GM23338 (cell line): ENCODE measurements around the gene ABI2. TPM values are rescaled to one million over a fixed set of nuclear protein-coding genes. Genes with fewer than 3 reads are reported as not detected.
A peak's percentile ranks its signal among the peaks of the same experiment; 100 is the strongest.

ENCODE experiments used
- ATAC-seq: fragments of 200-7000 bp; cut with Tn5 transposase; 3 replicates; pipeline ENCODE4 v1.9.1; 2020
- DNase-seq: peaks from one replicate; pipeline ENCODE4 v3.0.0-alpha.2; 2015; ENCODE audit warnings: low spot score
- H2AFZ ChIP-seq: fragments of 200-600 bp; sonication (generic); 2 replicates; pipeline ENCODE4 v1.8.0; 2016; ENCODE audit warnings: antibody characterized with exemption, mild to moderate bottlenecking, moderate library complexity
- H3F3A ChIP-seq: fragments of 200-600 bp; sonication (generic); replicated peaks from 2 replicates; pipeline ENCODE4 v1.8.0; 2017; ENCODE audit warnings: antibody characterized with exemption, mixed run types, low read depth
- H3K27ac ChIP-seq: fragments of 200-600 bp; sonication (generic); 2 replicates; pipeline ENCODE4 v1.6.1; 2016; ENCODE audit warnings: low read depth
- H3K27me3 ChIP-seq: fragments of 200-600 bp; sonication (generic); 2 replicates; pipeline ENCODE4 v1.8.0; 2016; ENCODE audit warnings: mild to moderate bottlenecking, mixed run types, moderate library complexity; ENCODE audit not compliant: insufficient read depth
- H3K36me3 ChIP-seq: fragments of 200-600 bp; sonication (generic); 2 replicates; pipeline ENCODE4 v1.8.0; 2016; ENCODE audit warnings: mild to moderate bottlenecking; ENCODE audit not compliant: insufficient read depth
- H3K4me1 ChIP-seq: fragments of 200-600 bp; sonication (generic); 2 replicates; pipeline ENCODE4 v1.8.0; 2016; ENCODE audit warnings: mild to moderate bottlenecking, moderate library complexity; ENCODE audit not compliant: insufficient read depth
- H3K4me2 ChIP-seq: fragments of 200-600 bp; sonication (generic); 2 replicates; pipeline ENCODE4 v1.7.1; 2017; ENCODE audit warnings: mixed run types
- H3K4me3 ChIP-seq: fragments of 200-600 bp; sonication (generic); 2 replicates; pipeline ENCODE4 v1.6.1; 2016; ENCODE audit warnings: mixed run types
- H3K79me2 ChIP-seq: fragments of 200-600 bp; sonication (generic); replicated peaks from 2 replicates; pipeline ENCODE4 v1.8.0; 2017; ENCODE audit warnings: mild to moderate bottlenecking; ENCODE audit not compliant: insufficient read depth
- H3K9me2 ChIP-seq: fragments of 200-600 bp; sonication (generic); 2 replicates; pipeline ENCODE4 v1.8.0; 2017; ENCODE audit not compliant: insufficient read depth
- H4K20me1 ChIP-seq: fragments of 200-600 bp; sonication (generic); replicated peaks from 2 replicates; pipeline ENCODE4 v1.8.0; 2017; ENCODE audit warnings: mild to moderate bottlenecking; ENCODE audit not compliant: insufficient read depth
- H3K27ac Mint-ChIP-seq: 2 replicates; pipeline ENCODE4 v1.8.0; 2020; ENCODE audit warnings: inconsistent platforms, mild to moderate bottlenecking, moderate library complexity, mixed read lengths
- H3K27me3 Mint-ChIP-seq: 3 replicates; pipeline ENCODE4 v1.8.0; 2022; ENCODE audit warnings: low read depth, mild to moderate bottlenecking, moderate library complexity, mixed read lengths, inconsistent platforms; ENCODE audit not compliant: insufficient read depth, poor library complexity
- H3K36me3 Mint-ChIP-seq: 3 replicates; pipeline ENCODE4 v1.8.0; 2021; ENCODE audit warnings: low read depth, mild to moderate bottlenecking, inconsistent platforms, moderate library complexity, mixed read lengths
- H3K4me1 Mint-ChIP-seq: 3 replicates; pipeline ENCODE4 v1.8.0; 2020; ENCODE audit warnings: mild to moderate bottlenecking, inconsistent platforms, mixed read lengths
- H3K4me3 Mint-ChIP-seq: 3 replicates; pipeline ENCODE4 v1.8.0; 2021; ENCODE audit warnings: moderate library complexity, mild to moderate bottlenecking, inconsistent platforms, mixed read lengths
- H3K9me3 Mint-ChIP-seq: 3 replicates; pipeline ENCODE4 v1.8.0; 2020; ENCODE audit warnings: moderate library complexity, mild to moderate bottlenecking, inconsistent platforms, mixed read lengths
- CREB1 ChIP-seq: fragments of 250-450 bp; sonication (Bioruptor Pico); IDR thresholded peaks from 2 replicates; pipeline ENCODE4 v1.5.0; 2020; ENCODE audit warnings: low read depth, mild to moderate bottlenecking, moderate library complexity
- EZH2 ChIP-seq: fragments of 200-600 bp; sonication (generic); IDR thresholded peaks from one replicate; pipeline ENCODE4 v1.8.0; 2017; ENCODE audit warnings: antibody characterized with exemption, mild to moderate bottlenecking, low read depth; ENCODE audit not compliant: unreplicated experiment
- EZH2phosphoT487 ChIP-seq: fragments of 200-600 bp; sonication (generic); IDR thresholded peaks from one replicate; pipeline ENCODE4 v1.8.1; 2018; ENCODE audit warnings: antibody characterized with exemption; ENCODE audit not compliant: unreplicated experiment
- JUNB ChIP-seq: IDR thresholded peaks from one replicate; pipeline ENCODE4 v1.6.1; 2016; ENCODE audit warnings: antibody characterized with exemption; ENCODE audit not compliant: unreplicated experiment
- NANOG ChIP-seq: IDR thresholded peaks from 2 replicates; pipeline ENCODE4 v1.6.1; 2016; ENCODE audit warnings: antibody characterized with exemption, borderline replicate concordance
- STAT1 ChIP-seq: IDR thresholded peaks from one replicate; pipeline ENCODE4 v1.6.1; 2016; ENCODE audit warnings: antibody characterized with exemption; ENCODE audit not compliant: unreplicated experiment
- ZNF114 ChIP-seq: fragments of 250-450 bp; sonication (Bioruptor Pico); IDR thresholded peaks from 2 replicates; pipeline ENCODE4 v1.5.0; 2020; ENCODE audit warnings: mild to moderate bottlenecking, moderate library complexity
- ZNF331 ChIP-seq: fragments of 250-450 bp; sonication (Bioruptor Pico); IDR thresholded peaks from 2 replicates; pipeline ENCODE4 v1.5.0; 2020; ENCODE audit warnings: low read depth, mild to moderate bottlenecking, moderate library complexity
- polyA plus RNA-seq: library from polyadenylated mRNA; unstranded; fragments of >200 nt; fragmentation: Nextera tagmentation; extraction: Ambion mirVana; gene quantifications from 2 replicates; pipeline ENCODE4 v1.2.1, GENCODE V29; 2016
- total RNA-seq: library from RNA; depleted of rRNA; stranded (reverse); fragments of >200 nt; shearing (Covaris generic); gene quantifications from 2 replicates; pipeline ENCODE4 v1.2.3, GENCODE V29; 2014
- TF ChIP-seq, protein P1 (sequence below): fragments of 250-450 bp; sonication (Bioruptor Pico); IDR thresholded peaks from 2 replicates; pipeline ENCODE4 v1.5.0; 2020; ENCODE audit warnings: mild to moderate bottlenecking, moderate library complexity
- TF ChIP-seq, protein P2 (sequence below): IDR thresholded peaks from one replicate; pipeline ENCODE4 v1.6.1; 2018; ENCODE audit warnings: antibody characterized with exemption; ENCODE audit not compliant: unreplicated experiment
- TF ChIP-seq, protein P3 (sequence below): IDR thresholded peaks from 2 replicates; pipeline ENCODE4 v1.6.1; 2016; ENCODE audit warnings: antibody characterized with exemption

The ABI2 gene
- total and polyA plus RNA-seq, 2 experiments from 2014 or later: 46.5 to 114 TPM

DNA sequence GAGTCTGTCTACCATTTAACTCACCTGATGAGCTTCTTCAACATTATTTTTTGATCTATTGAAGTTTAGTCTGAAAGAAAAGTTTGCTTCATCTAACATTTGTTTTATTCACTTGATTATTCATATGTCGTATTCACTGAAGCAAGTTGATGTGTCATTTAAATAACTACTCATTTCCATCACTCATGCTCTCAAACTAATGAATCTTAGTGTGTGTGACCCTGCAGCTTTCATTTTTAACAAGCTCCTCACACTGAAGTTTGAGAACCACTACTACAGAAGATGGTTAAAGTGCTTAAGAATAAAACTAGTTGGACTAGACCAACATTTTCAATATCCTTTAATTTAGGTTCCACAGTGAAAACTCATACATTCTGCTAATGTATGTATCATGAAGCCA, 1.8 kb upstream of the ABI2 start (continued):
- TF ChIP-seq, protein P1, sequence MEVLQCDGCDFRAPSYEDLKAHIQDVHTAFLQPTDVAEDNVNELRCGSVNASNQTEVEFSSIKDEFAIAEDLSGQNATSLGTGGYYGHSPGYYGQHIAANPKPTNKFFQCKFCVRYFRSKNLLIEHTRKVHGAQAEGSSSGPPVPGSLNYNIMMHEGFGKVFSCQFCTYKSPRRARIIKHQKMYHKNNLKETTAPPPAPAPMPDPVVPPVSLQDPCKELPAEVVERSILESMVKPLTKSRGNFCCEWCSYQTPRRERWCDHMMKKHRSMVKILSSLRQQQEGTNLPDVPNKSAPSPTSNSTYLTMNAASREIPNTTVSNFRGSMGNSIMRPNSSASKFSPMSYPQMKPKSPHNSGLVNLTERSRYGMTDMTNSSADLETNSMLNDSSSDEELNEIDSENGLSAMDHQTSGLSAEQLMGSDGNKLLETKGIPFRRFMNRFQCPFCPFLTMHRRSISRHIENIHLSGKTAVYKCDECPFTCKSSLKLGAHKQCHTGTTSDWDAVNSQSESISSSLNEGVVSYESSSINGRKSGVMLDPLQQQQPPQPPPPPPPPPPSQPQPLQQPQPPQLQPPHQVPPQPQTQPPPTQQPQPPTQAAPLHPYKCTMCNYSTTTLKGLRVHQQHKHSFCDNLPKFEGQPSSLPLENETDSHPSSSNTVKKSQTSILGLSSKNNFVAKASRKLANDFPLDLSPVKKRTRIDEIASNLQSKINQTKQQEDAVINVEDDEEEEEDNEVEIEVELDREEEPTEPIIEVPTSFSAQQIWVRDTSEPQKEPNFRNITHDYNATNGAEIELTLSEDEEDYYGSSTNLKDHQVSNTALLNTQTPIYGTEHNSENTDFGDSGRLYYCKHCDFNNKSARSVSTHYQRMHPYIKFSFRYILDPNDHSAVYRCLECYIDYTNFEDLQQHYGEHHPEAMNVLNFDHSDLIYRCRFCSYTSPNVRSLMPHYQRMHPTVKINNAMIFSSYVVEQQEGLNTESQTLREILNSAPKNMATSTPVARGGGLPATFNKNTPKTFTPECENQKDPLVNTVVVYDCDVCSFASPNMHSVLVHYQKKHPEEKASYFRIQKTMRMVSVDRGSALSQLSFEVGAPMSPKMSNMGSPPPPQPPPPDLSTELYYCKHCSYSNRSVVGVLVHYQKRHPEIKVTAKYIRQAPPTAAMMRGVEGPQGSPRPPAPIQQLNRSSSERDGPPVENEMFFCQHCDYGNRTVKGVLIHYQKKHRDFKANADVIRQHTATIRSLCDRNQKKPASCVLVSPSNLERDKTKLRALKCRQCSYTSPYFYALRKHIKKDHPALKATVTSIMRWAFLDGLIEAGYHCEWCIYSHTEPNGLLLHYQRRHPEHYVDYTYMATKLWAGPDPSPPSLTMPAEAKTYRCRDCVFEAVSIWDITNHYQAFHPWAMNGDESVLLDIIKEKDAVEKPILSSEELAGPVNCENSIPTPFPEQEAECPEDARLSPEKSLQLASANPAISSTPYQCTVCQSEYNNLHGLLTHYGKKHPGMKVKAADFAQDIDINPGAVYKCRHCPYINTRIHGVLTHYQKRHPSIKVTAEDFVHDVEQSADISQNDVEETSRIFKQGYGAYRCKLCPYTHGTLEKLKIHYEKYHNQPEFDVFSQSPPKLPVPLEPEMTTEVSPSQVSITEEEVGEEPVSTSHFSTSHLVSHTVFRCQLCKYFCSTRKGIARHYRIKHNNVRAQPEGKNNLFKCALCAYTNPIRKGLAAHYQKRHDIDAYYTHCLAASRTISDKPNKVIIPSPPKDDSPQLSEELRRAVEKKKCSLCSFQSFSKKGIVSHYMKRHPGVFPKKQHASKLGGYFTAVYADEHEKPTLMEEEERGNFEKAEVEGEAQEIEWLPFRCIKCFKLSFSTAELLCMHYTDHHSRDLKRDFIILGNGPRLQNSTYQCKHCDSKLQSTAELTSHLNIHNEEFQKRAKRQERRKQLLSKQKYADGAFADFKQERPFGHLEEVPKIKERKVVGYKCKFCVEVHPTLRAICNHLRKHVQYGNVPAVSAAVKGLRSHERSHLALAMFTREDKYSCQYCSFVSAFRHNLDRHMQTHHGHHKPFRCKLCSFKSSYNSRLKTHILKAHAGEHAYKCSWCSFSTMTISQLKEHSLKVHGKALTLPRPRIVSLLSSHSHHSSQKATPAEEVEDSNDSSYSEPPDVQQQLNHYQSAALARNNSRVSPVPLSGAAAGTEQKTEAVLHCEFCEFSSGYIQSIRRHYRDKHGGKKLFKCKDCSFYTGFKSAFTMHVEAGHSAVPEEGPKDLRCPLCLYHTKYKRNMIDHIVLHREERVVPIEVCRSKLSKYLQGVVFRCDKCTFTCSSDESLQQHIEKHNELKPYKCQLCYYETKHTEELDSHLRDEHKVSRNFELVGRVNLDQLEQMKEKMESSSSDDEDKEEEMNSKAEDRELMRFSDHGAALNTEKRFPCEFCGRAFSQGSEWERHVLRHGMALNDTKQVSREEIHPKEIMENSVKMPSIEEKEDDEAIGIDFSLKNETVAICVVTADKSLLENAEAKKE (CRISPR knock-in tag): no peak
- TF ChIP-seq, protein P2, sequence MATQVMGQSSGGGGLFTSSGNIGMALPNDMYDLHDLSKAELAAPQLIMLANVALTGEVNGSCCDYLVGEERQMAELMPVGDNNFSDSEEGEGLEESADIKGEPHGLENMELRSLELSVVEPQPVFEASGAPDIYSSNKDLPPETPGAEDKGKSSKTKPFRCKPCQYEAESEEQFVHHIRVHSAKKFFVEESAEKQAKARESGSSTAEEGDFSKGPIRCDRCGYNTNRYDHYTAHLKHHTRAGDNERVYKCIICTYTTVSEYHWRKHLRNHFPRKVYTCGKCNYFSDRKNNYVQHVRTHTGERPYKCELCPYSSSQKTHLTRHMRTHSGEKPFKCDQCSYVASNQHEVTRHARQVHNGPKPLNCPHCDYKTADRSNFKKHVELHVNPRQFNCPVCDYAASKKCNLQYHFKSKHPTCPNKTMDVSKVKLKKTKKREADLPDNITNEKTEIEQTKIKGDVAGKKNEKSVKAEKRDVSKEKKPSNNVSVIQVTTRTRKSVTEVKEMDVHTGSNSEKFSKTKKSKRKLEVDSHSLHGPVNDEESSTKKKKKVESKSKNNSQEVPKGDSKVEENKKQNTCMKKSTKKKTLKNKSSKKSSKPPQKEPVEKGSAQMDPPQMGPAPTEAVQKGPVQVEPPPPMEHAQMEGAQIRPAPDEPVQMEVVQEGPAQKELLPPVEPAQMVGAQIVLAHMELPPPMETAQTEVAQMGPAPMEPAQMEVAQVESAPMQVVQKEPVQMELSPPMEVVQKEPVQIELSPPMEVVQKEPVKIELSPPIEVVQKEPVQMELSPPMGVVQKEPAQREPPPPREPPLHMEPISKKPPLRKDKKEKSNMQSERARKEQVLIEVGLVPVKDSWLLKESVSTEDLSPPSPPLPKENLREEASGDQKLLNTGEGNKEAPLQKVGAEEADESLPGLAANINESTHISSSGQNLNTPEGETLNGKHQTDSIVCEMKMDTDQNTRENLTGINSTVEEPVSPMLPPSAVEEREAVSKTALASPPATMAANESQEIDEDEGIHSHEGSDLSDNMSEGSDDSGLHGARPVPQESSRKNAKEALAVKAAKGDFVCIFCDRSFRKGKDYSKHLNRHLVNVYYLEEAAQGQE: no peak
- no peak for TF ChIP-seq NANOG

DNA sequence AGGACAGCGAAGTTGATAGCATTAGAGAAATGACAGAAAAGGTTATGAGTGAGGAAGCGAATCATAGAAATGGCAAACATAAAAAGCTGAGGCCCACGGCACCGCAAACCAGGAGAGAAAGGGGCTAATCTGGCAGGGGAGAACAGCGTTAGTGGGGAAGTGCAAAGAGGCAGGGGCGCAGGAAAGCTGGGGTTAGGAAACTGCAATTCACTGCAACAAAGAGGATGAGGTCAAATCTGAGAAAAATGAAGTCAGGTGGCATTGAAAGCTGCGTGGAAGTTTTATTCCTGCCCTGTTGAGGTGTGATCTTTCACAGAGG, 653 bp upstream of the ABI2 start:
- Mint-ChIP-seq H3K4me3 (peak overlapping the region; percentile 85), H3K27me3 (peaks cover 5% of the 10 kb centered on the region), H3K27ac (peak overlapping the region; percentile 98), H3K4me1 (peaks cover 27% of the 10 kb centered on the region), H3K36me3 (no peaks in the 10 kb centered on the region; the same call in 1 of the 3 replicates), H3K9me3 (no peaks in the 10 kb centered on the region; the same call in 2 of the 3 replicates)
- no peaks in the 10 kb centered on the region for H3K9me2 ChIP-seq
- no peaks in the 10 kb centered on the region for H3K27me3 ChIP-seq
- DNase-seq (no peak), ATAC-seq (peak; percentile 21)
- H3K79me2 ChIP-seq: peaks cover 42% of the 10 kb centered on the region
- H3K4me3 ChIP-seq: peak overlapping the region; percentile 87
- peaks cover 8% of the 10 kb centered on the region; the same call in 1 of the 2 replicates for H4K20me1 ChIP-seq
- H3K4me1 ChIP-seq: peaks cover 17% of the 10 kb centered on the region
- peak overlapping the region; percentile 97 for H3K27ac ChIP-seq
- peak overlapping the region; percentile 8; the same call in 1 of the 2 replicates for H2AFZ ChIP-seq
- H3K36me3 ChIP-seq: no peaks in the 10 kb centered on the region
- H3F3A ChIP-seq: no peaks in the 10 kb centered on the region
- H3K4me2 ChIP-seq: peak overlapping the region; percentile 81
- TF ChIP-seq EZH2phosphoT487 (no peak), CREB1 (no peak), NANOG (no peak), STAT1 (no peak), ZNF114 (CRISPR knock-in tag) (no peak), EZH2 (no peak), JUNB (no peak), ZNF331 (CRISPR knock-in tag) (no peak)
- TF ChIP-seq, protein P3, sequence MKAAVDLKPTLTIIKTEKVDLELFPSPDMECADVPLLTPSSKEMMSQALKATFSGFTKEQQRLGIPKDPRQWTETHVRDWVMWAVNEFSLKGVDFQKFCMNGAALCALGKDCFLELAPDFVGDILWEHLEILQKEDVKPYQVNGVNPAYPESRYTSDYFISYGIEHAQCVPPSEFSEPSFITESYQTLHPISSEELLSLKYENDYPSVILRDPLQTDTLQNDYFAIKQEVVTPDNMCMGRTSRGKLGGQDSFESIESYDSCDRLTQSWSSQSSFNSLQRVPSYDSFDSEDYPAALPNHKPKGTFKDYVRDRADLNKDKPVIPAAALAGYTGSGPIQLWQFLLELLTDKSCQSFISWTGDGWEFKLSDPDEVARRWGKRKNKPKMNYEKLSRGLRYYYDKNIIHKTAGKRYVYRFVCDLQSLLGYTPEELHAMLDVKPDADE: no peak
- TF ChIP-seq, protein P2: no peak
